ENCODE results near the gene PAGR1.
"Not testable (repeated sequence)": the region's sequence is repeated elsewhere in the genome, so short reads cannot be mapped to it uniquely, and the experiment has no call there.

Gene PAGR1

GRCh38 chr16:29841631-29842030 is 25.7 kb downstream of the PAGR1 start:
- no peak for DNase-seq

GRCh38 chr16:29842732-29843346 is 26.9 kb downstream of the PAGR1 start:
- no peak for DNase-seq

- DNase-seq: no peak
Measured at GRCh38 chr16:29843931-29844330, 28.0 kb downstream of the PAGR1 start.

GRCh38 chr16:29844575-29845331 is 28.8 kb downstream of the PAGR1 start:
- no peak for DNase-seq

GRCh38 chr16:29845656-29846055 is 29.7 kb downstream of the PAGR1 start:
- DNase-seq: no peak

GRCh38 chr16:29848420-29849297 is 32.7 kb downstream of the PAGR1 start:
- DNase-seq: peak; percentile 58

GRCh38 chr16:29849505-29849904 is 33.6 kb downstream of the PAGR1 start:
- no peak for DNase-seq

- DNase-seq: no peak
Measured at GRCh38 chr16:29850998-29851397, 35.0 kb downstream of the PAGR1 start.

GRCh38 chr16:29852654-29853053 is 36.7 kb downstream of the PAGR1 start:
- DNase-seq: no peak

GRCh38 chr16:29854520-29855100 is 38.7 kb downstream of the PAGR1 start:
- no peak for DNase-seq

- DNase-seq: no peak
Measured at GRCh38 chr16:29857133-29857760, 41.3 kb downstream of the PAGR1 start.

- no peak for DNase-seq
Measured at GRCh38 chr16:29858149-29858849, 42.3 kb downstream of the PAGR1 start.

GRCh38 chr16:29858974-29859373 is 43.0 kb downstream of the PAGR1 start:
- no peak for DNase-seq

- no peak for DNase-seq
Measured at GRCh38 chr16:29860218-29860617, 44.3 kb downstream of the PAGR1 start.

GRCh38 chr16:29862383-29862883 is 46.5 kb downstream of the PAGR1 start:
- no peak for DNase-seq

GRCh38 chr16:29862884-29863668 is 47.1 kb downstream of the PAGR1 start, which contains the start of gene CDIPT:
TSS of gene CDIPT (minus strand) at chr16:29863226. CDS start at chr16:29862857, 369 bp downstream.
- DNase-seq: peak; percentile 96

GRCh38 chr16:29863669-29863984 is 47.7 kb downstream of the PAGR1 start:
- DNase-seq: no peak

GRCh38 chr16:29864205-29864604 is 48.3 kb downstream of the PAGR1 start:
- DNase-seq: no peak

GRCh38 chr16:29868396-29869009 is 52.6 kb downstream of the PAGR1 start:
- no peak for DNase-seq

GRCh38 chr16:29869067-29869466 is 53.1 kb downstream of the PAGR1 start:
- DNase-seq: not testable (repeated sequence)

Data from NCI-H1092 (cell line).